SW480 (cell line): ENCODE results near the gene EIF2S1.
"Not testable (repeated sequence)": the region's sequence is repeated elsewhere in the genome, so short reads cannot be mapped to it uniquely, and the experiment has no call there.

Experiments
- DNase-seq: peaks from one replicate; pipeline ENCODE4 v3.0.0-alpha.2; 2016; ENCODE audit warnings: low spot score

EIF2S1 gene

GRCh38 chr14:67411370-67411769 is 51.2 kb downstream of the EIF2S1 start:
- peak; percentile 41 for DNase-seq

- peak; percentile 92 for DNase-seq
Measured at GRCh38 chr14:67411820-67412421, 51.8 kb downstream of the EIF2S1 start, which contains the start of gene PLEK2. TSS of gene PLEK2 (minus strand) at chr14:67412165. CDS start at chr14:67412059, 106 bp downstream.

- DNase-seq, result peak; percentile 92
Measured at GRCh38 chr14:67413806-67414769, 54.0 kb downstream of the EIF2S1 start.

GRCh38 chr14:67415610-67416009 is 55.5 kb downstream of the EIF2S1 start:
- not testable (repeated sequence) for DNase-seq

- DNase-seq, result no peak
Measured at GRCh38 chr14:67416085-67416484, 56.0 kb downstream of the EIF2S1 start.

GRCh38 chr14:67416810-67417209 is 56.7 kb downstream of the EIF2S1 start:
- DNase-seq, result no peak

- no peak for DNase-seq
Measured at GRCh38 chr14:67417633-67418032, 57.5 kb downstream of the EIF2S1 start.

GRCh38 chr14:67418401-67419191 is 58.5 kb downstream of the EIF2S1 start:
- peak; percentile 68 for DNase-seq

GRCh38 chr14:67420102-67420739 is 60.1 kb downstream of the EIF2S1 start:
- DNase-seq, result no peak

GRCh38 chr14:67421356-67422224 is 61.5 kb downstream of the EIF2S1 start:
- no peak for DNase-seq

GRCh38 chr14:67423424-67423823 is 63.3 kb downstream of the EIF2S1 start:
- no peak for DNase-seq

GRCh38 chr14:67424539-67424938 is 64.4 kb downstream of the EIF2S1 start:
- DNase-seq, result no peak

- no peak for DNase-seq
Measured at GRCh38 chr14:67425608-67426007, 65.5 kb downstream of the EIF2S1 start.

GRCh38 chr14:67426161-67426560 is 66.0 kb downstream of the EIF2S1 start:
- DNase-seq, result no peak

GRCh38 chr14:67426983-67427606 is 67.0 kb downstream of the EIF2S1 start:
- DNase-seq, result peak; percentile 86

- DNase-seq, result no peak
Measured at GRCh38 chr14:67428501-67429031, 68.4 kb downstream of the EIF2S1 start.

GRCh38 chr14:67429510-67430205 is 69.5 kb downstream of the EIF2S1 start:
- DNase-seq, result no peak

- DNase-seq, result no peak
Measured at GRCh38 chr14:67432050-67432564, 72.0 kb downstream of the EIF2S1 start.

GRCh38 chr14:67435603-67436002 is 75.5 kb downstream of the EIF2S1 start:
- no peak for DNase-seq
